Osteoblast (primary cell): Measurements from ENCODE around the gene ENAH. TPM values are rescaled to one million over a fixed set of nuclear protein-coding genes. Genes with fewer than 3 reads are reported as not detected.

Experiments used
- DNase-seq: peaks from one replicate; pipeline ENCODE4 v3.0.0; 2011; ENCODE audit warnings: low spot score, mixed read lengths; ENCODE audit not compliant: insufficient read length; ENCODE audit errors: missing footprints
- H2AFZ ChIP-seq: 2 replicates; pipeline ENCODE4 v1.6.0; 2011; ENCODE audit warnings: mild to moderate bottlenecking, low read length
- H3K27ac ChIP-seq: 2 replicates; pipeline ENCODE4 v1.5.1; 2011; ENCODE audit warnings: mild to moderate bottlenecking, low read depth, low read length, moderate library complexity
- H3K27me3 ChIP-seq: 2 replicates; pipeline ENCODE4 v1.6.0; 2012; ENCODE audit warnings: mild to moderate bottlenecking, control low read depth, inconsistent platforms, low read length, moderate library complexity; ENCODE audit not compliant: insufficient read depth
- H3K36me3 ChIP-seq: 2 replicates; pipeline ENCODE4 v1.5.1; 2011; ENCODE audit warnings: mild to moderate bottlenecking, low read length, control low read depth, moderate library complexity; ENCODE audit not compliant: insufficient read depth
- H3K4me1 ChIP-seq: 2 replicates; pipeline ENCODE4 v1.5.1; 2011; ENCODE audit warnings: mild to moderate bottlenecking, low read length, control low read depth, moderate library complexity; ENCODE audit not compliant: insufficient read depth
- H3K4me2 ChIP-seq: 2 replicates; pipeline ENCODE4 v1.6.0; 2011; ENCODE audit warnings: mild to moderate bottlenecking, low read length; ENCODE audit not compliant: insufficient read depth
- H3K4me3 ChIP-seq: fragments of 200-600 bp; sonication (generic); 3 replicates; pipeline ENCODE4 v1.5.1; 2012; ENCODE audit warnings: mild to moderate bottlenecking, low read length, inconsistent platforms; ENCODE audit not compliant: insufficient read depth
- H3K79me2 ChIP-seq: 2 replicates; pipeline ENCODE4 v1.6.0; 2012; ENCODE audit warnings: mild to moderate bottlenecking, low read length, control low read depth, inconsistent platforms; ENCODE audit not compliant: insufficient read depth
- H3K9me3 ChIP-seq: 2 replicates; pipeline ENCODE4 v1.5.1; 2011; ENCODE audit warnings: low read depth, low read length, control low read depth
- H4K20me1 ChIP-seq: 2 replicates; pipeline ENCODE4 v1.6.0; 2012; ENCODE audit warnings: mild to moderate bottlenecking, low read length, control low read depth; ENCODE audit not compliant: insufficient read depth
- total RNA-seq: library from RNA; depleted of rRNA; stranded (reverse); fragments of >200 nt; gene quantifications from 2 replicates; pipeline ENCODE4 v1.2.3, GENCODE V29; 2012
- TF ChIP-seq, protein P1 (sequence below): IDR thresholded peaks from 2 replicates; pipeline ENCODE4 v1.5.1; 2011; ENCODE audit warnings: mild to moderate bottlenecking, low read depth, low read length, moderate library complexity; ENCODE audit errors: extremely low read depth

ENAH gene
- total RNA-seq, 1 donor, result 453 TPM

DNA sequence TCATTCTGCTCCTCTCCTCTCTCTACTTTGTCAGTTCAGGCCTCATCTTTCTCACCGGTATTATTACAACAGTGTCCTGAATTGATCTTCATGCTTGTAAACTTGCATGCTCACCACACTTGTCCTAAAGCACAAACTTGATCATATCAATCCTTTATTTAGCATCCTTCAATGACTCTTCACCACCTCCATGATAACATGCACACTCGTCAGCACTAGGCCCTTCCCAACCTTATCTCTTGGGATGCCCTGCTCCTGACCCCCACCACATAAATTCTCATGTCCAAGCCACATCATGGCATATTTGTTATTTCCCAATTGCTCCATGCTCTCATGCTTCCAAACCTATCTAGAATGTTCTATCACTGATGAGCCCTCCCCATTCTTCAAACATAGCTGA is 103.1 kb downstream of the ENAH start:
- Histone ChIP-seq H3K4me3 (no peak overlapping the region), H3K27me3 (no peaks in the 10 kb centered on the region), H2AFZ (no peak overlapping the region), H3K36me3 (peaks cover 17% of the 10 kb centered on the region), H3K79me2 (peaks cover 86% of the 10 kb centered on the region), H3K27ac (no peak overlapping the region), H3K4me1 (peaks cover 4% of the 10 kb centered on the region), H4K20me1 (peaks cover 47% of the 10 kb centered on the region), H3K4me2 (no peak overlapping the region), H3K9me3 (no peaks in the 10 kb centered on the region)
- DNase-seq, result no peak
- TF ChIP-seq, protein P1, sequence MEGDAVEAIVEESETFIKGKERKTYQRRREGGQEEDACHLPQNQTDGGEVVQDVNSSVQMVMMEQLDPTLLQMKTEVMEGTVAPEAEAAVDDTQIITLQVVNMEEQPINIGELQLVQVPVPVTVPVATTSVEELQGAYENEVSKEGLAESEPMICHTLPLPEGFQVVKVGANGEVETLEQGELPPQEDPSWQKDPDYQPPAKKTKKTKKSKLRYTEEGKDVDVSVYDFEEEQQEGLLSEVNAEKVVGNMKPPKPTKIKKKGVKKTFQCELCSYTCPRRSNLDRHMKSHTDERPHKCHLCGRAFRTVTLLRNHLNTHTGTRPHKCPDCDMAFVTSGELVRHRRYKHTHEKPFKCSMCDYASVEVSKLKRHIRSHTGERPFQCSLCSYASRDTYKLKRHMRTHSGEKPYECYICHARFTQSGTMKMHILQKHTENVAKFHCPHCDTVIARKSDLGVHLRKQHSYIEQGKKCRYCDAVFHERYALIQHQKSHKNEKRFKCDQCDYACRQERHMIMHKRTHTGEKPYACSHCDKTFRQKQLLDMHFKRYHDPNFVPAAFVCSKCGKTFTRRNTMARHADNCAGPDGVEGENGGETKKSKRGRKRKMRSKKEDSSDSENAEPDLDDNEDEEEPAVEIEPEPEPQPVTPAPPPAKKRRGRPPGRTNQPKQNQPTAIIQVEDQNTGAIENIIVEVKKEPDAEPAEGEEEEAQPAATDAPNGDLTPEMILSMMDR, result no peak

DNA sequence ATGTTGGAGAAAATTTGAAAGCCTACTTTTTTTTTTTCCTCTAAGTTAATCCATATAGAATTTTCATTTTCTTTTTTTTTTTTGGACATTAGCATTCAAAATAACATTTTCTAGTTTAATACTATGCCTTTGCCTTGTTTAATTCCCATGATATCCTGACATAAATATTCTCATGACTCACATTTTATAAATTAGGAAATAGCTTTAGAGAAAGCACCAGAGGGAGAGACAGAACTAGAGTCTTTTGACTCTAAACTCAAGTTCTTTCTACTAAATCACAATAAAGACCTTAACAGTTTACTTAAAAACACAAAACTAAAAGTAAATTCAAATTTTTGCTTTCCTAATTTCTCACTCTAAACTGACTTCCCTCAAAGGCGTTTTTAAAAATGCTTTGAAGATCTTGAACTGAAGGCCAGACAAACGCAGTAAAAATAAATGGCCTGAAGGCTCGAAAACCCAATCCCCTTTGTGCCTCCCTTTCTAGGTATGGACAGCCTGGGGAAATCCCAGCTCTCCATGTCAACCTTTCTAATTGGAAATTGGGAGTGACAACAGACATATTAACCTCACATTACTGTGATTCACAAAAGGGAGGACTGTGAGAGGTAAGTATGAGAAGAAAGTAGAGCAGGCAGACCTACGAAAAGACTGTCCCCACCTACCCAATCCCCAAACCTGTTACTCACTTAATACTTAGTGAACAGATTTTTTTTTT is 104.6 kb downstream of the ENAH start:
- H3K9me3 ChIP-seq, result no peaks in the 10 kb centered on the region
- H2AFZ ChIP-seq, result no peak overlapping the region
- H4K20me1 ChIP-seq, result peaks cover 53% of the 10 kb centered on the region
- TF ChIP-seq, protein P1, result no peak
- H3K4me3 ChIP-seq, result no peak overlapping the region
- no peak overlapping the region for H3K27ac ChIP-seq
- no peaks in the 10 kb centered on the region for H3K27me3 ChIP-seq
- peaks cover 9% of the 10 kb centered on the region for H3K36me3 ChIP-seq
- DNase-seq, result no peak
- H3K4me1 ChIP-seq, result peaks cover 4% of the 10 kb centered on the region
- no peak overlapping the region for H3K4me2 ChIP-seq
- H3K79me2 ChIP-seq, result peaks cover 89% of the 10 kb centered on the region

DNA sequence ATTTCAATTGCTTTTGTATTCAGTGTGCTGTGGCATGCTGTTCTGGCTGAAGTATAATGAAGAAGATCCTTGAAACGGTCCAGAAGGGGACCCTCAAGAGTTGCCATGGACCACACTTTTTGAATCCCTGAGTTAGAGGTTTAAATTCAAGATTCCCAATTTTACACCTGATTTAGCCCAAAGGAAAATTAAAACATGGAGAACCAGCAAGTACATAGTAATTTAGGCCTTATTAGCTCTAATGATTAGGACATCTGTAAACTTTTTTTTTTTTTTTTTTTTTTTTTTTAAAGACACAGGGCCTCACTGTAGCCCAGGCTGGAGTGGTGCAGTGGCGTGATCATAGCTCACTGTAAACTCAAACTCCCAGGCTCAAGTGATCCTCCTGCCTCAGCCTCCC is 107.3 kb downstream of the ENAH start:
- H3K9me3 ChIP-seq, result no peaks in the 10 kb centered on the region
- H4K20me1 ChIP-seq, result peaks cover 66% of the 10 kb centered on the region
- no peak overlapping the region for H3K27ac ChIP-seq
- H3K36me3 ChIP-seq, result peaks cover 9% of the 10 kb centered on the region
- TF ChIP-seq, protein P1, result no peak
- H3K4me2 ChIP-seq, result no peak overlapping the region
- DNase-seq, result no peak
- H3K79me2 ChIP-seq, result peaks cover 94% of the 10 kb centered on the region
- H3K4me1 ChIP-seq, result peaks cover 4% of the 10 kb centered on the region
- no peak overlapping the region for H3K4me3 ChIP-seq
- no peaks in the 10 kb centered on the region for H3K27me3 ChIP-seq
- no peak overlapping the region for H2AFZ ChIP-seq

DNA sequence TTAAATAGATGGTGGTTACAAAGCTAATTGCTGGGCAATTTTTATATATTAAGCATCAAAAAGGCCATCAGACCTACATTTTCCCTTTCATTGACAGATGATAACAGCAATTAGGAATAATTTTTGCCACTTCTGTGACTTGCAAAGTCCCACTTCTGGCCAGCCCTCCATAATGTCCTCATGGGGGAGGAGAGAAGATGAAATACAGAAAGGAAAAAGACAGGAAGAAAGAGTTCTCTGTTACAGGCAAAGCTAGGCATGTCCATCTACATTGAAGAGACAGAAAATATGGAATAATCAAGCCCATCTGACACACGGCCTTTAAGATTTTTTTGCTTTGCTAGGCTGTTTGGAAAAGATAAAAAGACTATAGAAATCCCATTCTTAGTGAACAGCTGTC is 108.0 kb downstream of the ENAH start:
- H3K27ac ChIP-seq, result no peak overlapping the region
- H3K36me3 ChIP-seq, result peaks cover 9% of the 10 kb centered on the region
- no peaks in the 10 kb centered on the region for H3K27me3 ChIP-seq
- no peak for DNase-seq
- no peaks in the 10 kb centered on the region for H3K9me3 ChIP-seq
- peaks cover 64% of the 10 kb centered on the region for H4K20me1 ChIP-seq
- H3K4me2 ChIP-seq, result no peak overlapping the region
- peaks cover 94% of the 10 kb centered on the region for H3K79me2 ChIP-seq
- H3K4me3 ChIP-seq, result no peak overlapping the region
- TF ChIP-seq, protein P1, result no peak
- H2AFZ ChIP-seq, result no peak overlapping the region
- peaks cover 4% of the 10 kb centered on the region for H3K4me1 ChIP-seq
